Glutamatergic neuron (in vitro differentiated cells): Measurements from ENCODE around the gene CCT4. TPM values are rescaled to one million over a fixed set of nuclear protein-coding genes. Genes with fewer than 3 reads are reported as not detected.

Source experiments
- DNase-seq: peaks from one replicate; pipeline ENCODE4 v3.0.0; 2022
- H3K27ac Mint-ChIP-seq: one replicate; pipeline ENCODE4 v1.8.0; 2020; ENCODE audit warnings: mild to moderate bottlenecking, mixed read lengths, inconsistent platforms; ENCODE audit not compliant: unreplicated experiment
- H3K27me3 Mint-ChIP-seq: one replicate; pipeline ENCODE4 v1.8.0; 2020; ENCODE audit warnings: mild to moderate bottlenecking, moderate library complexity, mixed read lengths, inconsistent platforms; ENCODE audit not compliant: unreplicated experiment
- H3K36me3 Mint-ChIP-seq: one replicate; pipeline ENCODE4 v1.8.0; 2020; ENCODE audit warnings: mild to moderate bottlenecking, mixed read lengths, inconsistent platforms; ENCODE audit not compliant: unreplicated experiment
- H3K4me1 Mint-ChIP-seq: one replicate; pipeline ENCODE4 v1.8.0; 2020; ENCODE audit warnings: mild to moderate bottlenecking, low read depth, mixed read lengths, inconsistent platforms; ENCODE audit not compliant: unreplicated experiment
- H3K4me3 Mint-ChIP-seq: one replicate; pipeline ENCODE4 v1.8.0; 2020; ENCODE audit warnings: mild to moderate bottlenecking, mixed read lengths, inconsistent platforms; ENCODE audit not compliant: unreplicated experiment
- H3K9me3 Mint-ChIP-seq: one replicate; pipeline ENCODE4 v1.8.0; 2020; ENCODE audit warnings: mild to moderate bottlenecking, moderate library complexity, mixed read lengths, inconsistent platforms; ENCODE audit not compliant: unreplicated experiment
- CTCF ChIP-seq: fragments of 200-600 bp; sonication (generic); IDR thresholded peaks from one replicate; pipeline ENCODE4 v1.5.0; 2021; ENCODE audit not compliant: partially characterized antibody, unreplicated experiment
- total RNA-seq: library from RNA; stranded (reverse); fragmentation: NEBNext Ultra II Directional; extraction: Animal tissue kit (Norgen Biotek cat#: 25700); gene quantifications from one replicate; pipeline ENCODE4 v1.2.1, GENCODE V29; 2021; ENCODE audit not compliant: unreplicated experiment

CCT4 gene
- total RNA-seq, 1 donor from 2014 or later, result 146 TPM

GRCh38 chr2:61857224-61857623 is 31.2 kb downstream of the CCT4 start:
- Mint-ChIP-seq H3K27ac (no peak overlapping the region), H3K4me1 (peaks cover 2% of the 10 kb centered on the region), H3K36me3 (peaks cover 3% of the 10 kb centered on the region), H3K4me3 (no peak overlapping the region), H3K9me3 (peaks cover 7% of the 10 kb centered on the region), H3K27me3 (peaks cover 3% of the 10 kb centered on the region)
- DNase-seq, result no peak
- TF ChIP-seq CTCF, result no peak

GRCh38 chr2:61855318-61855613 is 33.2 kb downstream of the CCT4 start:
- TF ChIP-seq CTCF, result no peak
- peak; percentile 60 for DNase-seq
- H3K27ac Mint-ChIP-seq, result peak overlapping the region; percentile 98
- H3K4me3 Mint-ChIP-seq, result peak overlapping the region; percentile 96
- peaks cover 3% of the 10 kb centered on the region for H3K27me3 Mint-ChIP-seq
- peaks cover 2% of the 10 kb centered on the region for H3K4me1 Mint-ChIP-seq
- no peaks in the 10 kb centered on the region for H3K36me3 Mint-ChIP-seq
- peaks cover 6% of the 10 kb centered on the region for H3K9me3 Mint-ChIP-seq

GRCh38 chr2:61854564-61855317 is 33.7 kb downstream of the CCT4 start:
- Mint-ChIP-seq H3K27ac (peak overlapping the region; percentile 98), H3K4me1 (peaks cover 2% of the 10 kb centered on the region), H3K9me3 (peaks cover 6% of the 10 kb centered on the region), H3K36me3 (no peaks in the 10 kb centered on the region), H3K27me3 (peaks cover 3% of the 10 kb centered on the region), H3K4me3 (peak overlapping the region; percentile 96)
- DNase-seq, result peak; percentile 83
- no peak for TF ChIP-seq CTCF

- H3K36me3 Mint-ChIP-seq, result no peaks in the 10 kb centered on the region
- TF ChIP-seq CTCF, result no peak
- DNase-seq, result peak; percentile 93
- peaks cover 6% of the 10 kb centered on the region for H3K9me3 Mint-ChIP-seq
- H3K4me3 Mint-ChIP-seq, result peak within 1 kb of the TSS; percentile 96
- H3K27ac Mint-ChIP-seq, result peak within 1 kb of the TSS; percentile 98
- peaks cover 3% of the 10 kb centered on the region for H3K27me3 Mint-ChIP-seq
- H3K4me1 Mint-ChIP-seq, result peaks cover 2% of the 10 kb centered on the region
Observed at GRCh38 chr2:61853847-61854563, 34.5 kb downstream of the CCT4 start, which contains the start of gene FAM161A. FAM161A (minus strand) TSS chr2:61854060; CDS start chr2:61854041, 19 bp downstream.
